GM21786 (cell line): Measurements from ENCODE around the gene SCN5A.

ENCODE experiments used
- ATAC-seq: cut with Tn5 transposase; IDR thresholded peaks from one replicate; pipeline ENCODE4 v1.9.1; 2021; ENCODE audit not compliant: unreplicated experiment

The SCN5A gene

GRCh38 chr3:38563070-38563885, 86.2 kb downstream of the SCN5A start:
- no peak for ATAC-seq

GRCh38 chr3:38562467-38562925, 87.0 kb downstream of the SCN5A start:
- ATAC-seq: no peak

GRCh38 chr3:38561746-38562466, 87.6 kb downstream of the SCN5A start:
- no peak for ATAC-seq

GRCh38 chr3:38560996-38561717, 88.3 kb downstream of the SCN5A start:
- no peak for ATAC-seq

- ATAC-seq: no peak
These were observed 89.2 kb downstream of the SCN5A start for GRCh38 chr3:38560284-38560683.

GRCh38 chr3:38558864-38559263, 90.6 kb downstream of the SCN5A start:
- ATAC-seq: no peak

- no peak for ATAC-seq
These were observed 92.7 kb downstream of the SCN5A start for GRCh38 chr3:38556640-38557358.

- ATAC-seq: no peak
These were observed 93.6 kb downstream of the SCN5A start for GRCh38 chr3:38555926-38556325.

- ATAC-seq: no peak
These were observed 94.2 kb downstream of the SCN5A start for GRCh38 chr3:38555149-38555840.

GRCh38 chr3:38554127-38554827, 95.2 kb downstream of the SCN5A start:
- no peak for ATAC-seq

- no peak for ATAC-seq
These were observed 96.4 kb downstream of the SCN5A start for GRCh38 chr3:38553071-38553470.

GRCh38 chr3:38552364-38552763, 97.1 kb downstream of the SCN5A start:
- no peak for ATAC-seq

GRCh38 chr3:38551026-38551832, 98.3 kb downstream of the SCN5A start:
- ATAC-seq: no peak

GRCh38 chr3:38549957-38550840, 99.3 kb downstream of the SCN5A start:
- ATAC-seq: no peak

- no peak for ATAC-seq
These were observed 100.0 kb downstream of the SCN5A start for GRCh38 chr3:38549486-38549885.

GRCh38 chr3:38549082-38549481, 100.4 kb downstream of the SCN5A start:
- no peak for ATAC-seq

GRCh38 chr3:38548154-38548931, 101.1 kb downstream of the SCN5A start:
- ATAC-seq: no peak
